Measurements from ENCODE around the gene PPARA. TPM values are rescaled to one million over a fixed set of nuclear protein-coding genes. Genes with fewer than 3 reads are reported as not detected.

PPARA gene
- total and polyA plus RNA-seq, 2 of the 4 experiments (the other 2 are of a cell fraction), result 3.1 to 7.0 TPM

GRCh38 chr22:46287873-46288751 is 137.8 kb downstream of the PPARA start:
- H4K91ac ChIP-seq (ENCODE audit: insufficient read depth, low read depth, low read length), result no peak overlapping the region
- H3K4ac ChIP-seq (ENCODE audit: low read depth, low read length), result no peak overlapping the region
- no peak overlapping the region for H2AK9ac ChIP-seq (replicated peaks; ENCODE audit: low read depth, low read length, poor library complexity)
- H3K23ac ChIP-seq (ENCODE audit: low read depth, low read length), result no peak overlapping the region
- POLR2A ChIA-PET (ENCODE audit: unreplicated experiment), result no interaction called here
- DNase-seq, result no peak
- no peak overlapping the region for H3K56ac ChIP-seq (ENCODE audit: extremely low read depth, insufficient read depth, low read length)
- H3K36me3 ChIP-seq (ENCODE audit: control insufficient read depth, insufficient read depth, low read length), result peaks cover 60% of the 10 kb centered on the region
- H2AFZ ChIP-seq (replicated peaks; ENCODE audit: low read length, poor library complexity), result no peak overlapping the region
- H2BK120ac ChIP-seq (ENCODE audit: low read depth, low read length), result no peak overlapping the region
- no peak overlapping the region for H2BK5ac ChIP-seq (ENCODE audit: low read depth, low read length, poor library complexity, severe bottlenecking)
- H3K79me1 ChIP-seq (ENCODE audit: low read depth in 1 of 2, low read length in 2 of 2), result no peaks in the 10 kb centered on the region
- no peaks in the 10 kb centered on the region for H4K20me1 ChIP-seq (ENCODE audit: insufficient read depth, low read length)
- CTCF ChIA-PET, result no interaction called here
- no peak overlapping the region for H3K4me3 ChIP-seq (ENCODE audit: insufficient read depth, low read depth, low read length)
- in situ Hi-C loops (cut with MboI; ENCODE audit: low sequenced_read_pairs) (no loop called here), dilution Hi-C loops (cut with HindIII; ENCODE audit: low sequenced_read_pairs, unreplicated experiment) (no loop called here), intact Hi-C loops (cut with micrococcal nuclease) (no loop called here)
- no peak for ATAC-seq (ENCODE audit: low read depth)
- no peak overlapping the region for H2AK5ac ChIP-seq (ENCODE audit: low read depth, low read length)
- no peaks in the 10 kb centered on the region for H3K4me1 ChIP-seq (ENCODE audit: control insufficient read depth, insufficient read depth, low read length)
- H4K8ac ChIP-seq (ENCODE audit: low read depth in 2 of 2, low read length in 2 of 2), result no peak overlapping the region
- no peak overlapping the region for H3K27ac ChIP-seq (ENCODE audit: insufficient read depth, low read length)
- 0 out of 2 replicates have a peak, but pooled peaks cover 6% of the 10 kb centered on the region for H3K9me1 ChIP-seq (ENCODE audit: insufficient read depth, low read length)
- no peak overlapping the region for H3K9ac ChIP-seq (ENCODE audit: low read depth, low read length)
- H4K5ac ChIP-seq (ENCODE audit: low read depth, low read length), result no peak overlapping the region
- BruUV-seq (replicated peaks), result no TSS peak
- H3K9me3 ChIP-seq (ENCODE audit: control insufficient read depth, insufficient read depth, low read length), result no peaks in the 10 kb centered on the region
- H2BK15ac ChIP-seq (ENCODE audit: low read depth, low read length), result no peak overlapping the region
- H3K27me3 ChIP-seq (ENCODE audit: control insufficient read depth, insufficient read depth, low read length), result no peaks in the 10 kb centered on the region
- no peak overlapping the region for H3K18ac ChIP-seq (ENCODE audit: low read depth, low read length)
- H2BK20ac ChIP-seq (ENCODE audit: low read depth, low read length), result no peak overlapping the region
- H3K14ac ChIP-seq (replicated peaks; ENCODE audit: low read depth, low read length), result no peak overlapping the region
- H3K4me2 ChIP-seq (ENCODE audit: low read depth, low read length), result no peak overlapping the region
- WGBS, 2 experiments (ENCODE audit: extremely low coverage in 2 of 2, insufficient read length in 1 of 2), result 81% methylated on average over 9 of the region's 24 CpGs; no CpG with 5 or more reads in 1 of the 2 experiments
- TF ChIP-seq MAZ (IDR thresholded peaks at IDR 0.05; ENCODE audit: borderline replicate concordance, low read depth, low read length), result no peak
- no peak for TF ChIP-seq BHLHE40 (IDR thresholded peaks at IDR 0.05; ENCODE audit: low read depth, low read length)
- TF ChIP-seq CHD1 (IDR thresholded peaks at IDR 0.05; ENCODE audit: low read depth, low read length), result no peak
- no peak for TF ChIP-seq CTCF (conservative IDR thresholded peaks at IDR 0.05; ENCODE audit: low read depth, low read length)
- TF ChIP-seq RCOR1 (IDR thresholded peaks at IDR 0.05; ENCODE audit: insufficient replicate concordance, low read length), result no peak
- no peak for TF ChIP-seq SMC3 (IDR thresholded peaks at IDR 0.05; ENCODE audit: low read depth, low read length)
- no peak for TF ChIP-seq NFE2L2 (IDR thresholded peaks at IDR 0.05; ENCODE audit: low read depth, low read length)
- TF ChIP-seq MXI1 (IDR thresholded peaks at IDR 0.05; ENCODE audit: borderline replicate concordance, low read depth, low read length), result no peak
- TF ChIP-seq RFX5 (IDR thresholded peaks at IDR 0.05; ENCODE audit: low read depth, low read length), result no peak
- no peak for TF ChIP-seq POLR2A (IDR thresholded peaks at IDR 0.05; ENCODE audit: low read depth, low read length)
- TF ChIP-seq ELK1 (IDR thresholded peaks at IDR 0.05; ENCODE audit: borderline replicate concordance, low read depth, low read length), result no peak
- no peak for TF ChIP-seq CEBPB (IDR thresholded peaks at IDR 0.05; ENCODE audit: low read depth, low read length)
- no peak for TF ChIP-seq USF2 (IDR thresholded peaks at IDR 0.05; ENCODE audit: low read depth, low read length)
- no peak for TF ChIP-seq FOS (IDR thresholded peaks at IDR 0.05; ENCODE audit: low read depth, low read length)
- no peak for TF ChIP-seq RAD21 (IDR thresholded peaks at IDR 0.05; ENCODE audit: low read length)

Measured in IMR-90 (cell line).